Measurements from ENCODE around the gene LCE1C.

LCE1C gene

DNA sequence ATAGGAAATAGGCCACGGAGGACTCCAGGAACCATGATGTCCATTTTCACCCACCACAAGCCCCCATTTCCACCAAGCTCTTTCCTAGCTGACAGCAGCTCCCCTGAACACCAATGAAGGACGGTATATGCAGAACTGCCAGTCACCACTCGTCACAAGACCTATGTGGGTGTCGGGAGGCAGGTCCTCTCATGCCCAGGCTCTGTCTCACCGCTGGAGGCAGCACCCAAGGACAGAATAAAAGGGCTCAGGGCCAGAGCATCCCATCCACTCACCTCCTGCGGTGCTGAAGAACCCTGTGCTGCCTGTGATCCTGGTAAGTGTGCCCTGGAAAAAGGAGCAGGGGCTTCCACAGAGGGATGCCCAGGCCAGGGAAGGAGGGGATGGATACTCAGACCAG lies 31.6 kb downstream of the LCE1C start, which contains the start of gene LCE1F:
Gene LCE1F, plus strand, starts transcription at position 266 of the 400 bp plus-strand sequence. CDS start 1,232 bp downstream, outside the sequence.
- TF ChIP-seq, protein P1, sequence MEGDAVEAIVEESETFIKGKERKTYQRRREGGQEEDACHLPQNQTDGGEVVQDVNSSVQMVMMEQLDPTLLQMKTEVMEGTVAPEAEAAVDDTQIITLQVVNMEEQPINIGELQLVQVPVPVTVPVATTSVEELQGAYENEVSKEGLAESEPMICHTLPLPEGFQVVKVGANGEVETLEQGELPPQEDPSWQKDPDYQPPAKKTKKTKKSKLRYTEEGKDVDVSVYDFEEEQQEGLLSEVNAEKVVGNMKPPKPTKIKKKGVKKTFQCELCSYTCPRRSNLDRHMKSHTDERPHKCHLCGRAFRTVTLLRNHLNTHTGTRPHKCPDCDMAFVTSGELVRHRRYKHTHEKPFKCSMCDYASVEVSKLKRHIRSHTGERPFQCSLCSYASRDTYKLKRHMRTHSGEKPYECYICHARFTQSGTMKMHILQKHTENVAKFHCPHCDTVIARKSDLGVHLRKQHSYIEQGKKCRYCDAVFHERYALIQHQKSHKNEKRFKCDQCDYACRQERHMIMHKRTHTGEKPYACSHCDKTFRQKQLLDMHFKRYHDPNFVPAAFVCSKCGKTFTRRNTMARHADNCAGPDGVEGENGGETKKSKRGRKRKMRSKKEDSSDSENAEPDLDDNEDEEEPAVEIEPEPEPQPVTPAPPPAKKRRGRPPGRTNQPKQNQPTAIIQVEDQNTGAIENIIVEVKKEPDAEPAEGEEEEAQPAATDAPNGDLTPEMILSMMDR (IDR thresholded peaks at IDR 0.05) = no peak
- peaks cover 7% of the 10 kb centered on the region for H3K27me3 Mint-ChIP-seq (ENCODE audit: low read depth, poor library complexity)
- DNase-seq = no peak
- H3K9me3 Mint-ChIP-seq = peaks cover 84% of the 10 kb centered on the region
- H3K4me1 Mint-ChIP-seq = no peaks in the 10 kb centered on the region
- H3K36me3 Mint-ChIP-seq (ENCODE audit: low read depth) = no peaks in the 10 kb centered on the region
- no peak within 1 kb of the TSS for H3K27ac Mint-ChIP-seq
- H3K4me3 Mint-ChIP-seq = no peak within 1 kb of the TSS

DNA sequence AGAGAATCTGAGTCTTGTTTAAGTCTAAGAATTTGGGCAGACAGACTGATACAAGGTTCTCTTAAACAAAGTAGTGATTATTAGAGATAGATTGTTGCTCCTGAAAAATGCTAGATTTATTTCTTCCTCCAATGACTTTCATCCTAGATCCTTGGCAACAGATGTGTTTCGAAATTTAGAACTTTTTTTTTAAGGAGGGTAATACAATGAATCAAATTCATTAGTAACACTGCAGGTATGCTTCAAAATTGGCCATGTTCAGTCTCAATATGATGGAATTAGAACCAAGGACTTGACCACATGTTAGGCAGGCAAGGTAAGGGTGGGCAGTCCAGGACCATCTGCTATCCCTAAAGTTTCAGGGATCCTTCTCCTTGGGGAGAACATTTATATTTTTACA lies 36.0 kb downstream of the LCE1C start:
- H3K36me3 Mint-ChIP-seq (ENCODE audit: low read depth) = no peaks in the 10 kb centered on the region
- H3K4me1 Mint-ChIP-seq = no peaks in the 10 kb centered on the region
- H3K27ac Mint-ChIP-seq = no peak overlapping the region
- peaks cover 3% of the 10 kb centered on the region for H3K27me3 Mint-ChIP-seq (ENCODE audit: low read depth, poor library complexity)
- TF ChIP-seq, protein P1 (IDR thresholded peaks at IDR 0.05) = no peak
- H3K4me3 Mint-ChIP-seq = no peak overlapping the region
- peaks cover 88% of the 10 kb centered on the region for H3K9me3 Mint-ChIP-seq
- DNase-seq = no peak

DNA sequence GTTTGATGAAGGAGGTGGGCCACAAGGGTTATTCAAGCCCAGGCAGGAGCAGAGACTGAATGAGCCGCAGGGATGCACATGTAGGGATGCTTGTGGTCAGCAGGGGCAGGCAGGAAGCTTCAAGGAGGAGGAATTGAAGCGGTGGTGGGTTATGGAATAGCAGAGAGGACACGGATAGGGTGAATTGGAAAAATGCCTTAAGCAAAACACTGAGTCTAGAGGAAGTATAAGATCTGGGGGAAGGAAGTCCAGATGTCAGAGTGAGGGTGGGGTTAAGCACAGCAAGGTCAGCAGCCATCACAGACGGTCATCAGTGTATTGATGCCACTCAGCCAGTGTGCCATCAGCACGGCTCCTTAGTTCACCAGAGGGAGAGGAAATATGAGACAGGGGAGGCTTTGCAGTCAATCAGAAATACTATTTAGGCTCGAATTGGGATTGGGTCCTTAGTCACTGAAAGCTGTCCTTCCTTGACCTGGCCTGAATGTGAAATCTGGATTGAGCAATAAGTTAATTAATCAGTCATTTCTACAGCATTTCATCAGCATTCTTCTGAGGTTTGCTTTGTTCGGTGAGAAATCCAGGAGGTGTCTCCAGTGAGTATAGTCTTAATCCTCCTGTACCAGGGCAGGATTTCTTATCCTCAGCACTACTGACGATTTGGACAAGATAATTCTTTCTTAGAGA lies 37.5 kb downstream of the LCE1C start:
- Mint-ChIP-seq H3K4me1 (no peaks in the 10 kb centered on the region), H3K36me3 (ENCODE audit: low read depth) (no peaks in the 10 kb centered on the region), H3K9me3 (peaks cover 86% of the 10 kb centered on the region), H3K27me3 (ENCODE audit: low read depth, poor library complexity) (peaks cover 3% of the 10 kb centered on the region), H3K27ac (no peak overlapping the region), H3K4me3 (no peak overlapping the region)
- DNase-seq = no peak
- TF ChIP-seq, protein P1 (IDR thresholded peaks at IDR 0.05) = no peak

DNA sequence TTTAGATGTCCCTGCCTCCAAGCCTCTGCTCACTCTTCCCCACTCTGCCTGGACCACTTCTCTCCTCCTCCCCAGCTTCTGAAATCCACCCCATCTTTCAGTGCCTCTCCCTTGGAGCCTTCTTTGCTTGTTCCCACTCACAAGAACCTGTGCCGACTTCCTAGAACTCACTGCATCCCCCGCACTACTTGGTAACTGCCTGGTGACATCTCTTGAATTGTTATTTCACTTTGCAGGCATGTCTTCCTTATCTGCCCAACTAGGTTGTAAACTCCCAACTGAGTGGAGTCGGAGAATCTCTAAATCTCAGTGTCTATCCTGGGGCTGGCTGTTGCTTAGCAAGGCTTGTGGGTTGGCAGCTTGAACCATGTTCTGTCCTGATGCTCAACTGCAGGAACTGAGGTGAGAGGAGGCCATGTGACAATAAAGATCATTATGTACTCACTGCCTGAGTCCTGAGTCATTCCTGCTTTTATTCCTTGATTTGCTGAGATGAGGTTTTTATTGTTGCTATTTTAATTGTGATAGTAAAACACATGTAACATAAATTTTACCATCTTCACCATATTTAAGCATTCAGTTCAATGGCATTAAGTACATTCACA lies 44.7 kb downstream of the LCE1C start:
- H3K36me3 Mint-ChIP-seq (ENCODE audit: low read depth) = peaks cover 6% of the 10 kb centered on the region
- TF ChIP-seq, protein P1 (IDR thresholded peaks at IDR 0.05) = no peak
- peaks cover 95% of the 10 kb centered on the region for H3K9me3 Mint-ChIP-seq
- H3K27ac Mint-ChIP-seq = no peak overlapping the region
- no peak overlapping the region for H3K4me3 Mint-ChIP-seq
- H3K27me3 Mint-ChIP-seq (ENCODE audit: low read depth, poor library complexity) = no peaks in the 10 kb centered on the region
- H3K4me1 Mint-ChIP-seq = no peaks in the 10 kb centered on the region
- DNase-seq = no peak

DNA sequence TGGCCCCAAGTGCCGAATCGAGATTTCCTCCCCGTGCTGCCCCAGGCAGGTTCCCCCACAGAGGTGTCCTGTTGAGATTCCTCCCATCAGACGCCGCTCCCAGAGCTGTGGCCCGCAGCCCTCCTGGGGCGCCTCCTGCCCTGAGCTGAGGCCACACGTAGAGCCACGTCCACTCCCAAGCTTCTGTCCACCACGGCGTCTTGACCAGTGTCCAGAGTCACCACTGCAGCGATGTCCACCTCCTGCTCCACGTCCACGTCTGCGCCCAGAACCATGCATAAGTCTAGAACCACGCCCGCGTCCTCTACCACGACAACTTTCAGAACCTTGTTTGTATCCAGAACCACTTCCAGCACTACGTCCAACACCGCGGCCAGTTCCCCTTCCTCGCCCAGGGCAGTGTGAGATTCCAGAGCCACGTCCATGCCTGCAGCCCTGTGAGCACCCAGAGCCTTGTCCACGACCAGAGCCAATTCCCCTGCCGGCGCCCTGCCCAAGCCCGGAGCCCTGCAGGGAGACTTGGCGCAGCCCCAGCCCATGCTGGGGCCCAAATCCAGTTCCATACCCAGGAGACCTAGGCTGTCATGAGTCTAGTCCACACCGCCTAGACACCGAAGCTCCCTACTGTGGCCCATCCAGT lies 45.8 kb downstream of the LCE1C start:
- Mint-ChIP-seq H3K27ac (no peak overlapping the region), H3K9me3 (peaks cover 95% of the 10 kb centered on the region), H3K27me3 (ENCODE audit: low read depth, poor library complexity) (peaks cover 3% of the 10 kb centered on the region), H3K4me3 (no peak overlapping the region), H3K36me3 (ENCODE audit: low read depth) (peaks cover 6% of the 10 kb centered on the region), H3K4me1 (no peaks in the 10 kb centered on the region)
- no peak for DNase-seq
- TF ChIP-seq, protein P1 (IDR thresholded peaks at IDR 0.05) = no peak

All from nephron progenitor cell (in vitro differentiated cells).